ENCODE results near the gene PDIK1L.

Gene PDIK1L

DNA sequence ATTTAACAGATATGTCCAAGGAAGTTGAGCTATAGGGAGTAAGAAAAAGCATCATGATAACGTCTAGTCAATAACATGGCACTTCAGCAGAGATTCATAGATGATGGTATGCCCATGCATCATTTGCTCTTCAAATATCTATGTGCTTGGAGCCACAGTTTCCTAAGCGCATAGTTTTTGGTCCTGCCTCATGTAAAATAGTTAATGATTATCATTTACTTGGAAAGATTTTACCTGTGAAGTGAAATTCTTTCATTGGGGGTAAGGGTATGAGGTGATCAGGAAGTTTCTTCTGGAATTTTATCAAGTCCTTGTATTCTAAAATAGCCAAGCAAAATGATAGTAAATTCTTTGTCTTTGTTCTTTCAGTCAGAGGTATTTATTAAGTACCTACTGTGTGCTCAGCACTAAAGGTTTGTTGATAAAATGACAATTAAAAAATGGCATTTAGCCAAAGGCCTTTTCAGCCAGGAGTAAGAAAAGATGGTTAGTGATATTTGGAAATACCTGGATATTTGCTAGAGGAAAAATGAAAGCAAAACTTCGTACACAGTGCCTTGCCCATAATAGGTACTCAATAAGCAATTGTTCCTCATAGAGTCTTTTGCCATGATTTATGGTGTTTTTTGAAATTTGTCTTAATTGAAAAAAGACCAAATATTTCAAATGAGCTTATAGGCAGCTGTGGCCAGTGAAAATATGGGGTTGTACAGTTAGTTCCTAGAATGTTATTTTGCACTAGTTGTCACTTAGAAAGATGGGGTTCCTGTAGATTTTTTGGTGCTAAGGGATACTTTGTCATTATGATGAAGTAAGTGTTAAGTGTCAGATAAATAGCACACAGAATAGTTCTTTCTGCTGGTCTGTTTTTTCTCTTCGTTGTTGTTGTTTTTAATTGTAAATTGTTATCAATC is 13.1 kb downstream of the PDIK1L start:
- DNase-seq: no peak

DNA sequence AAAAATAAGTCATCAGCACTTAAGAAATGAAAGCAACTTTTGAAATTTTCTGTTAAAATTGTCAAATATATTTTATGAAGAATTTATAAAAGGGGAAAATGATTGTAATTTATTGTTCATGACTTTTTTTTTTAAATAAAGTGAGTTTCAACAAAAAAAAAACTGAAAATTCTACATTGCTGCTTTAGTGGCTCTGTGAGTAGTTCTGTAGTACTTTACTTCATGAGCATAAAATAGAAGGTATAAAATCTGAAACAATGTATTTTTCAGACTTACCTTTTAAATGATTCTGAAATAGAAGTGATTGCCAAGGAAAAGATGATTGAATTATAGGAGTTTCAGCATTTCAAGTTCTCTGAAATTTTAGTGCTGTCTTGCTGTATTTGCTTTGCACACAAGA is 13.8 kb downstream of the PDIK1L start:
- DNase-seq: no peak

DNA sequence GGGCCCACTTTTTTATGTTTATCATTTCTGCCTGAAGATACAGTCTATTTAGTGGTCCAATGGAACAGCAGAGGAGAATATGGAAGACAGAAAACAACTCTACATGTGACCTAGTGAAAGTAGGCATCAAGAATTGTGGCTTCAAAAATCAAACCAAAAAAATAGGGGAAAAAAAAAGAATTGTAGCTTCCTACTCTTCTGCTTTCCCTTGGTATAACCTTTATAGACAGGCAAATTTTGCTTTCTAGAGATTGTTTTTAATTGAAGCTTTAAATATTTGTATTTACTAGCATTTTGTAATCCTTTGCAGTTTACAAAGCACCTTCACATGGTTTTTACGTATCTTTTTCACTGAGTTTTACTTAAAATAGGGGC is 14.3 kb downstream of the PDIK1L start:
- no peak for DNase-seq

DNA sequence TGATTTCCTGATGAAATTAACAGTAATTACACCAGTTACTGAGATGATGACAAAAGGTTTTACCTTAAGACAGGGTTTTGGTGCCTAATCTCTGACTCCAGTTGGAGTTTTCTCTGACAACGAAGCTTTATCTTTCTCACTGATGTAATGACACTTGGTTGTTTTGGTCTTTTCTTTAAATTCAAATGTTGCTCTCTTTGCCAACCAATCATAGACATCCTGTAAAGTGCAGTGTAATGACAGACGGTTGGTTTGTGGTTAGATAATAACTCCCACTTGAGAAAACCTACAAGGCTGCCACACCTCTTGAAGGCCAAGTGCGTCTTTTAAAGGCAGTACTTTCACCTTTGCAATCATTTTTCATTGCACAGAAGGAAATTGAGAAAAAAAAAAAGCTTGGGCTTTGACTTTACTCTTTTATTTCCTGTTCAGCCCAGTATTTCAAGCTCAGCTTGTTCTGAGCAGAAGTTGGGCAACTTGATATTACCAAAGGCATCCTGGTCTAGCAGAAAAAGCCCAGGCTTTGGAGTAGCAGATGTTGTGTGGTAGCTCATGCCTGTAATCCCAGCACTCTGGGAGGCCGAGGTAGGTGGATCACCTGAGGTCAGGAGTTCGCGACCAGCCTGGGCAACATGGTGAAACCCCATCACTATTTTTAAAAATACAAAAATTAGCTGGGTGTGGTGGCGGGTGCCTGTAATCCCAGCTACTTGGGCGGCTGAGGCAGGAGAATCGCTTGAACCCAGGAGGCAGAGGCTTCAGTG is 14.9 kb downstream of the PDIK1L start:
- no peak for DNase-seq

DNA sequence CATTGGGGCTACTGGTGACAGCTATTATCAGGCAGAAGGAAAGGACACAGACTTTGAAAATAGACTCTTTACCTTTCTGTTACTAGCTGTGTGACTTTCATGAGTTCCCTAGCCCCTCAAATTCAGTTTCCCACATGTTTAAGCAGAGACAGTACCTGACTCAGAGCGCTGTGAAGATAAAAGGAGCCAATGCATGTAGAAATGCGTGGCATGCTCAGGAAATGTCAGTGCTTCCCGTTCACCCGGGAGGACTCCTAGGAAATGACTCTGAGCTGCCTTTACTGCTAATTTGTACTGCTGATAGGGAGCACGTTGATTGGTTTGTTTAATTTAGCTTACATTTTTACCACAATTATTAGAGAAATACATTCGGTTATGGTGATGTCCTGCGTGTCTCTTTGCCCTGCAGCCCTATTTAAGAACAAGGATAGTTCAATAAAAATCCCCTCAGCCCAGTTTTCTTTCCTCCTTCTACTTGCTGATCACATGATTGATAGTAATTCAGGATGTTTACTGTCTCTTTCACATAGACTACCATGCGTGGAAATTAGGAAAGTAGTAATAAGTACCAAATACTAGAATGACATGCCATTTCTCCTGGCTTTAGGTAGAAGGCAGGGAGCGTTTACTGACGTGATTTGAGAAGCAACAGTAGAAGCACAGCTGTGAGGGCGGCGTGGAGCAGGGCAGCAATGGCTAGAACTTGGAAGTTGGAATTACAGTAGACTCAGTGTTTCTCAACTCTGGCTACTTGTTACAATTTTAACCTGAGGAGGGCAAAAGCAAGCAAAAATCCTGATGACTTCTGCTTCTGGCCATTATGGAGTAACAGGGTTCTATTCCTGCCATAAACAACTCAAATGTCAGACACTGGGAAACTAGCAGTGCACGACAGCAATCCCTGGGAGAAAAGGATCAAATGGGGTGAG is 15.9 kb downstream of the PDIK1L start:
- no peak for DNase-seq

DNA sequence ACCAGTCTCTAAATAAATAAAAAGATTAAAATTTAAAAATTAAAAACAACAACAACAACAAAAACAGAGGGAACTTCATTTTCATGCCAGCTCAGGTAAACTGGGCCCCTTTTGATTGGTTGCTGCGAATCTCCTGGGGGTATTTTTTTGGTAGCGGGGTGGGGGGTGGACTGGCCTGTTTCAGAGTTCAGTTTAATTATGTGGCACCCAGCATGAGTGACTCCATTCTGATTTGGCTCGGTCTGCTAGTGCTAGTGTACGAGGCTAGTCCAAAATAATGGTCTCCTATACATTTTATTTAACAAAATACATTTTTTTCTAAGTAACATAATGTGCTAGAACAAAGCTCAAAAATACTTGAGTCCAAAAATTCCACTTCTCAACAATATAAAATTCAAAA is 18.2 kb downstream of the PDIK1L start:
- no peak for DNase-seq

DNA sequence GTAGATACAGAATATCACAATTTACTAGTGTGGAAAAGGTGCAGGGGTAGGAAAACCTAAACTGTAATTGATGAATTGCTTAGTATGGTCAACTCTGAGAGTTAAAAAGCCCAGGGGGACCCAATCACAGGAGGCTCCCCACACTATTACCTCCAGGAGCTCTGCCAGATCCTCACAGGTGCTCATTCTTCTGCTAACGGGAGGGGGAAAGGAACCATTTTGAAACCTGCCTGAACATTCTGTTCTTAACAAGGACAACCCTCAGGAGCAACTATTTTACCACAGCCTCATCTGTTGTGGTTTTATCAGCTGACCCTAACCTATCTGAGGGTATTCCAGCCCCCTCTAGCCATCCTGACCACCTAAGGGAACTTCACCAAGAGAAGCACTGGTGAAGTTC is 19.1 kb downstream of the PDIK1L start:
- DNase-seq: no peak

DNA sequence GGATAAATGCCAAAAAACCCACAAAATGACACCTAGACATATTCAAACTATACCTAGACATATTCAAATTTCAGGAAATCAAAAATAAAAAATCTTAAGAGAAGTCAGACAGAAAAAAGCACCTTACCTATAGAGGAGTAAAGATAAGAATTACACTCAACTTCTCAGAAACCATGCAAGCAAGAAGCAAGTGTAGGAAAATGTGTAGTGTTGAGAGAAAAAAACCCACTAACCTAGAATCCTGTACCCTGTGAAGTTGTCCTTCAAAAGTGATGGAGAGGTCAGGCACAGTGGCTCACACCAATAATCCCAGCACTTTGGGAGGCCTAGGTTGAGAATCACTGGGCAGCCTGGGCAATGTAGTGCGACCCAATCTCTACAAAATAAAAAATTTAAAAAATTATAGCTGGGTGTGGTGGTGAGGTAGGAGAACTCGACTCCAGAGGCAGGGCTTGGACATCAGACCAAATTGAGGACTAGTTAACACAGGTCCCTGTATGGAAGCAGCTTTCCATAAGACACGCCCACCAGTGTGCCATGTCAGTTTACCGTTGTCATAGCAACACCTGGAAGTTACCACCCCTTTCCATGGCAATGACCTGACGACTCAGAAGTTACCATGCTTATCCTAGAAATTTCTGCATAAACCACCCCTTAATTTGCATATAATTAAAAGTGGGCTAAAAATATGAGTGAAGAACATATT is 20.7 kb downstream of the PDIK1L start:
- DNase-seq: no peak

DNA sequence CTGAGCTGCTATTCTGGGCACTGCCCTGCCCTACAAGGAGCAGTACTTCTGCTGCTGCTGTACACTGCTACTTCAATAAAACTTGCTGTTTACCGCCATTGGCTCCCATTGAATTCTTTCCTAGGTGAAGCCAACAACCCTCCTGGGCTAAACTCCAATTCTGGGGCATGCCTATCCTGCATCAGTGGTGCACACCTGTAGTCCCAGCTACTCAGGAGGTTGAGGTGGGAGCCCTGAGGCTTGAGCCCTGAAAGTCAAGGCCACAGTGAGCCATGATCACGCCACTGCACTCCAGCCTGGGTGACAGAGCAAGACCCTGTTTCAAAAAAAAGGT is 21.2 kb downstream of the PDIK1L start:
- DNase-seq: no peak

DNA sequence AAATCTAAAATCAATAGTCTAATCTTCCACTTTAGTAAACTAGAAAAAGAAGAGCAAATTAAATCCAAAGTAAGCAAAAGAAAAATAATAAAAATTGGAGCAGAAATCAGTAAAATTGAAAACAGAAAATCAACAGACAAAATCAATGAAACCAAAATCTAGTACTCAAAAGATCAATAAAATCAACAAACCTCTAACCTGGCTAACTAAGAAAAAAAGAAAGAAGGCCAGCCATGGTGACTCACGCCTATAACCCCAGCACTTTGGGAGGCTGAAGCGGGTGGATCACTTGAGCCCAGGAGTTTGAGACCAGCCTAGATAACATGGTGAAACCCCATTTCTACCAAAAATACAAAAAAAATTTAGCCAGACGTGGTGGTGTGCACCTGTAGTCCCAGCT is 22.8 kb downstream of the PDIK1L start:
- DNase-seq: no peak

DNA sequence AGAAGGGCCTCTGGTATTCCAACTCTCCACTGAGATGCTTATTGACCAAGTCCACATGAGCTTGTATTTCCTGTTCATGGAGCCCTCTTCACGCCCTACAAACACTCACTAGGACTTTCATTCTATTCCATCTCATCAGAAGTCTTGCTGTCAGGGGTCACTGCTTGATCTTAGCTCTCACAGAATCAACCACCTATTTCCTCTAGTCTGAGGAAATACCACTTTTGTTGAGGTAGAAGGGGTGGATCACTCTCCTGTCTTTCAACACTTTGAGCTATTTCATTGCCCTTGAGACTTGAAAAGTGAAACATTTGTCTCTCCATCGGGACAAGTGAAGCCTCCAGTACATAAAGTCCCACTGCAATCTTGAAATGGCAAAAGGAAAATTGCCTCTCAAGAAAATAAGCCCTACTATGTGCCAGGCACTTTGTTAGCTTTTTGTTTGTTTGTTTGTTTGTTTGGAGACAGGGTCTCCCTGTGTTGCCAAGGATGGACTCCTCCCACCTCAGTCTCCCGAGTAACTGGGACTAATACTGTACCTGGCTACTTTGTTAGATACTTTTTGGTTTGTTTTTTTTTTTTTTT is 27.4 kb downstream of the PDIK1L start:
- DNase-seq: no peak

DNA sequence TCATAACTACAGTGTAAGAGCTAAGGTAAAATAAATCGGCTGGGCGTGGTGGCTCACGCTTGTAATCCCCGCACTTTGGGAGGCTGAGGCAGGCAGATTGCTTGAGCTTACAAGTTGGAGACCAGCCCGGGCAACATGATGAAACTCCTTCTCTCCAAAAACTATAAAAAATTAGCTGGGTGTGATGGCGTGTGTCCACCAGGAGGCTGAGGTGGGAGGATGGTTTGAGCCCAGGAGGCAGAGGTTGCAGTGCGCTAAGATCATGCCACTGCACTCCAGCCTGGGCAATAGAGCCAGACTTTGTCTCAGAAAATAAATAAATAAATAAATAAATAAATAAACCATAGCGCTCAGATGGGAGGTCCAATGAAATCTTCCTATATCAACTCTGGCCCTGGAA is 30.5 kb downstream of the PDIK1L start:
- no peak for DNase-seq

DNA sequence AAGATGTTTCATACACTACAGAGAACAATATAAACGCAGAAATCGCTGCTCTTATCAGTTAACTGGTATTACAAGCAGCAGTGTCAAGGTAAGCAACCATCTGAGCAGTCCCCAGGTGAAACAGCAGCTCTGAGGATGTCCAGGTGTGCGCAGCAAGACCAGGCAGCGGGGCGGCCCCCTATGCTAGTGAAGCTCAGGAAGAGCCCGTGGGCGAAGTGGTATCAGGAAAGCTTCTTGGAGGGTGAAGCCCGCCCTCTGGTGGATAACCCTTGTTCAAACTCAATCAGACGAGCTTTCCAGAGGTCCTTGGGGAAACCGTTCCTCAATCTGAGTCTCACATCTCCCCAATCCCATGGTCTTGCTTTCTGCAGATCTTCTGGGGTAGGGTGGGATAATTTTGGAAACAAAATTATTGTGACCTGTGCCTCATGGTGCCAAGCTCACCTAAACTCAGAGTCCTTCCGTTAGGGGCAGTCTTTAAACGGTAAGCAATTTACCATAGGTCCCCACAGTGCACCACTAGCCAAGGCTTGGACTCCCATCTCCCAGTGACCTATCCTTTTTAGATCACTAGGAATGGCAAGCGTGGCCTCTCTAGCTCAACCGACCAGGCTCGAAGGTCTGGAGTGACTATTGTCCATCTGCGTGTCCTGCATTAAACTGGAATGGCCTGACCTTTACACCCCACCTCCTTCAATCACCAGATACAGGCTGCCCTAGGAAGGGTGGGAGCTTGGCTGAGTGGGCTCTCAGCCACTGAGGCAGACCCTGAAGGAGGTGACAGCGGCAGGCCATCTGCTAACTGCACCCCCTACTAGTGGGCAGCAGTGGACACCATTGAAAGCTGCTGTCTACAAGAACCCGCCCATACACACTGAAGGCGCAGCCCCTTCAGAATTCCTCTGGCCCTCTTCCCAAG is 33.7 kb downstream of the PDIK1L start:
- DNase-seq: peak; percentile 87

DNA sequence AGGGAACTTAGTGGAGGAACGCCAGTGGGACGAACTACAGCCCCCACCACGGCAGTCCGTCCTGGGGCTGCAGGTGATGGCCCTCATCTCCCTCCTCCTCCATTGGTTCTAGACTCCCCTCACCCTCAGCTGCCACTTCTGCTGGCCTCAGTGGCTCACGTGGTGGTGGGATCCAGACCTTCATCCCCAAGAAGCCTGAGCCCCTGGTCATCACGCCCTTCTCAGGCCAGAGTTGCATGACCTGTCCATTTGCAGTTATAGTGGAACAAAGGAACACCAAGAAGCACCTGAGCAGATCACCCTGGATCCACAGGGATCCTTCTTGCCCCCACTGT is 34.3 kb downstream of the PDIK1L start:
- no peak for DNase-seq

DNA sequence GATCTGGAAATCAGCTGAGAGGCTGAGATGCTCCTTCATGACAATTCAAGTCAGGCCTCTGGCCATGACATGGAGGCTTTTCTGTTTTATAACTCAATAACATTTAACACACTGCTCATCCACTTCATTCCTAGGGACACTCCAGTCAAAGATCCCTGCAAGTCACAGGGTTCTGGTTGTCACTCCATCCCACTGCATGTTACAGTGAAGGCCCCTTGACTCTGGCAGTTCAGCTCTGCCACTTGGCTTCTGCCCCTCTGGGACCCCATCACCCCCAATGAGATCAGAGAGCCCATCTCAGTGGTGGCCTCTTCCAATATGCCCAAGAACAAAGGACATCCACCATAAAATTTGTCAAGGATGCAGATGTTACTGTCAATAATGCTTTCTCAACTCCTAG is 37.3 kb downstream of the PDIK1L start:
- no peak for DNase-seq

DNA sequence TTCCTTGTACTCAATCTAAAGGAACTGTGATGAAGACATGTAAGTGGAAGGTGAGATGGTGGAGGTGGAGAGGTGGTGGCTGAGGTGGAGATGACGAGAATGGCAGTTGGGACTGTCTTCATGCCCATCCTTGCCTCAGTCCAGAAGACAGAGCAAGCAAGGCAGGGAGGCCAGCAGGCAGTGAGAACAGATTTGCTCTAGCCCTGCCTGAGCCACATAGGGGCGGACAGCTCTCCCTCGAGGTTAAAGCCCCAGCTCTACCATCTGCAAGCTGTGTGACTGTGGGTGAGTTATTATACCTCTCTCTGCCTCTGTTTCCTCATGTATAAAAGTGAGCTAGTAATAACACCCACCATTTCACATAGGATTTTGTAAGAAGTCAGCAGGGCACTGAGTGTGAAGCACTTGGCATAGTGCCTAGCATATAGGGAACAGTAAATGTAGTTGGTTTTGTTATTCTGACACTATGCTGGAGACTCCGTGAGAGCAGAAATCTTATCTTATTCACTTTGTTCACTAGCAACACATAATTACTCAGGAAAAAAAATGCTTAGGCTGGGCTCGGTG is 42.4 kb downstream of the PDIK1L start:
- DNase-seq: no peak

DNA sequence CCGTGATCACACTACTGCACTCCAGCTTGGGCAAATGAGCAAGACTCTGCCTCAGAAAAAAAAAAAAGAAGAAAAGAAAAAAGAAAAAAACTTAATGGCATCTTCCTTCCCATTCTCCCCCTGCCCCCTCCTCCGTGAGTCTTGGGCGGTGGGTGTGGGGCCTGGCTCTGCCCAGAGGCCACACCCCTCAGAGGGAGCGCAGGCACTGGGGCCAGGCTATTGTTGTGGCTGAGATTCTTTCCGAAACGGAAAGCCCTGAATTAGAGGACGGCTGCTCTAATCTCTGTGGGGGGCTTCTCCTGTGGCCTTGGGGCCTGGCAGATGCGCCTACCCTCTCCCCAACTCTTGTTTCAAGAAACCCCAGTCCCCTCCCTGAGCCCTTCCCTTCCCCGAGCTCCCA is 43.1 kb downstream of the PDIK1L start:
- no peak for DNase-seq

DNA sequence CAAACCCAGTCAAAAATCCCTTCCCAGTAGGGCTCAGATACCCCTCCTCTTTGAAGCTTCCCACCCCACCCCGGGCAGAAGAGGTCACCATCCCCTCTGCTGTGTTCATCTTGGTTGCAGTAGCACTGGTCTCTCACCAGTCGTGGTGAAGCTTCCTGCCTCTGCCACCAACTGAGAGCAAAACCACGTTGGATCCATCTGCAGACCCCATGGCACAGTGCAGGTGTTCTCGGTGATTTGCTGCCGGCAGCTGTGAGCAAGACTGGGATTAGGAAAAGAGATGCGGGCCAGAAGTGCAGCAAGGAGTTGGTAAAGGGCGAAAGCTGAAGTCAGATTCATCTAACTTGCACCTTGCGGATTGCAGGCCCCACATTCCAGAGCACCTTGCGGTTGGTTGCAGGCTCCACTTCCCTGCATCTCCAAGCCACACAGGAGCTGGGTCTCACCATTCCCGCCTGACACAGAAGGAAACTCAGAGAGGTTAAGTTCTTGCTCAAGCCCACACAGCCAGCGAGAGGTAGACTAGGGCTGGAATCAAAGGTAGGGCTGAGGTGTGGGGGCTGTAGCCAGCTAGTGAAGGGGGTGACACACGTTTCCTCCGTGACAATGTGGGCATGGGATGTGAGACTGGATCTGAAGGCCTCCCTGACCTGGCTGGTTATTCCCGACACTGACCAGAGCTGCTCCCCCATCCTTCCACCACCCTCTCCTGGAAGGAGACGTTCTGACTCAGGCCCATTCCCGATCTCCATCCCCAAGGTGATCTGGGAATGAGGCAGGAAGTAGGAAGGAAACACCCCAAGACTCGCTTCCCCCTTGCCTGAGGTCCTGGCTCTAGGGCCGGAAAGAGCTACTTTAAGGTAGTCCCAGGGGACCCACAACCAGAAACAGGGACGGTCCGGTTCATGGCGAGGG is 44.0 kb downstream of the PDIK1L start:
- no peak for DNase-seq

DNA sequence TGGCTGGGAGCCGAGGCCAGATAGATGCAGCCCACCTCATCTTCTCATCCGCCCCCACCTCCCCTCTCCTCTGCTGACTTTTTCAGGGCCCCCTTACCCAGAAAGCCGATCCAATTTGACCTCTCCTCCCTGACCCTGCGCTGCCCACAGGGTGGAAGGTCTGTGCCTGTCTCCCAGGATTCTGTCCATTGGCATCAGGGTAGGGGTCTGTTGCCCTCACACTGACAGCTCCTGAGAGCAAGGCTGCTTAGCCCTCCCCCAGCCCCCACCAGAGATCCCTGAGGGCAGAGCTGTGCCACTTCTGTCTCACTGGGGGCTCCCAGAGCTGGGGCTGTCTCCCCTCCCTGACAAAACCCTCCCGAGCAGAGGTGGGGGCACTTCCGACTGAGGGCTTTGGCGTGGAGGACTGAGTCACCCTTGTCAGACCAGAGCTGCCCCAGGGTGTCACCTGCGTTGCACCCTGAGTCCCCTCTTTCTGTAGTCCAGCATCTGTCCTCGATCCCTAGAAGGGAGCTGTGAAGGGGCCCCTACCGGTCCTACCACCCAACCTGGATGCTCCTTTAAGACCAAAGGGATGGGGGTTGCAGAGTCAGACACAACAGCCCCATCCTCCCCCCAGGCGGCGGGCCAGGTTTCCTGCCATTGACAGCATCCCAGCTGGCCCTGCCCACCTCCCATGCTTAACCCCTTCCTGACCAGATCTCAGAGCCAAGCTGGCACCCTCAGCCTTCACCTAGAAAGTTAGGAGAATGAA is 44.8 kb downstream of the PDIK1L start:
- DNase-seq: no peak
